HCT116 (cell line): Measurements from ENCODE around the gene EMP2. TPM values are rescaled to one million over a fixed set of nuclear protein-coding genes. Genes with fewer than 3 reads are reported as not detected.

Source experiments
- ATAC-seq: fragments of 200-7000 bp; cut with Tn5 transposase; 2 replicates; pipeline ENCODE4 v1.9.1; 2020; ENCODE audit warnings: mild to moderate bottlenecking, moderate library complexity
- BruUV-seq: library from RNA; stranded (reverse); fragments of 400-500 nt; replicated peaks from 2 replicates; lab custom pipeline; 2021; lab: Mats Ljungman, UMichigan
- CTCF ChIA-PET: fragments of 300-600 bp; sonication (Branson Sonifier 250); formaldehyde crosslinking; loops from one replicate; lab custom pipeline; 2021; ENCODE audit warnings: antibody characterized with exemption; lab: Charles Lee
- POLR2A ChIA-PET: fragments of 300-600, 350-600 bp; sonication (Branson Sonifier 250); formaldehyde crosslinking; loops from one replicate; lab custom pipeline; 2021; ENCODE audit warnings: antibody characterized with exemption; lab: Charles Lee
- RAD21 ChIA-PET, 2 experiments: fragments of 300-600 bp; sonication (Branson Sonifier 250); formaldehyde crosslinking; loops; one replicate each; lab custom pipeline; 2023; ENCODE audit warnings: low total read pairs in 2 of 2; ENCODE audit not compliant: uncharacterized antibody in 2 of 2, unreplicated experiment in 2 of 2, low non-redundant PET in 1 of 2; lab: Charles Lee
- DNase-seq: peaks from one replicate; pipeline ENCODE4 v3.0.0-alpha.2; 2010; ENCODE audit warnings: low read depth, low spot score
- H2AFZ ChIP-seq: fragments of 200-600 bp; shearing (Covaris generic), sonication (generic); 2 replicates; pipeline ENCODE4 v1.6.1; 2017; ENCODE audit warnings: low read depth, mixed run types, mixed read lengths, antibody characterized with exemption, low read length; ENCODE audit not compliant: poor library complexity, severe bottlenecking
- H3K27ac ChIP-seq: 2 replicates; pipeline ENCODE4 v1.5.1; 2012; ENCODE audit warnings: low read depth, low read length
- H3K27me3 ChIP-seq: fragments of 200-600 bp; sonication (generic); 2 replicates; pipeline ENCODE4 v1.6.1; 2016; ENCODE audit warnings: mixed run types, low read length, mixed read lengths; ENCODE audit not compliant: insufficient read depth
- H3K36me3 ChIP-seq, 2 experiments: fragments of 200-500 bp in 1 of 2; fragments of 200-600 bp in 1 of 2; sonication (Bioruptor generic) in 1 of 2; sonication (generic) in 1 of 2; 2 replicates each; pipeline versions ENCODE4 v1.5.1 to v1.6.1; 2014 to 2016; ENCODE audit warnings: low read length in 2 of 2, inconsistent platforms in 1 of 2, mixed read lengths in 1 of 2, mixed run types in 1 of 2; ENCODE audit not compliant: insufficient read depth in 2 of 2, control insufficient read depth in 1 of 2
- H3K4me1 ChIP-seq, 2 experiments: fragments of 200-600 bp in 1 of 2; sonication (generic) in 1 of 2; 2 replicates each; pipeline versions ENCODE4 v1.5.1 to v1.6.1; 2012 to 2017; ENCODE audit warnings: low read length in 2 of 2, inconsistent platforms in 1 of 2, mild to moderate bottlenecking in 1 of 2, mixed read lengths in 1 of 2, mixed run types in 1 of 2, moderate library complexity in 1 of 2; ENCODE audit not compliant: insufficient read depth in 2 of 2, control insufficient read depth in 1 of 2
- H3K4me2 ChIP-seq: fragments of 200-600 bp; sonication (generic); 2 replicates; pipeline ENCODE4 v1.6.1; 2017; ENCODE audit warnings: mixed run types, low read length, mixed read lengths
- H3K4me3 ChIP-seq, 2 experiments: fragments of 200-600 bp in 1 of 2; sonication (generic) in 1 of 2; replicated peaks in 1 of 2; 2 replicates each; pipeline ENCODE4 v1.5.1; 2011 to 2016; ENCODE audit warnings: low read length in 2 of 2, control low read depth in 1 of 2, low read depth in 1 of 2, mild to moderate bottlenecking in 1 of 2, mixed read lengths in 1 of 2, mixed run types in 1 of 2
- H3K79me2 ChIP-seq: fragments of 200-600 bp; sonication (generic); 2 replicates; pipeline ENCODE4 v1.6.1; 2017; ENCODE audit warnings: mild to moderate bottlenecking, mixed run types, low read length, moderate library complexity, mixed read lengths; ENCODE audit not compliant: insufficient read depth
- H3K9ac ChIP-seq: fragments of 200-600 bp; sonication (generic); 2 replicates; pipeline ENCODE4 v1.6.1; 2016; ENCODE audit warnings: low read length, mixed read lengths
- H3K9me2 ChIP-seq: fragments of 200-600 bp; sonication (generic), shearing (Covaris generic); 2 replicates; pipeline ENCODE4 v1.6.1; 2017; ENCODE audit warnings: mixed run types, mild to moderate bottlenecking, moderate library complexity; ENCODE audit not compliant: insufficient read depth
- H3K9me3 ChIP-seq, 2 experiments: fragments of 200-500 bp in 1 of 2; fragments of 200-600 bp in 1 of 2; sonication (Bioruptor generic) in 1 of 2; sonication (generic) in 1 of 2; 2 replicates each; pipeline ENCODE4 v1.6.1; 2014 to 2017; ENCODE audit warnings: low read length in 2 of 2, mixed read lengths in 2 of 2, inconsistent platforms in 1 of 2, low read depth in 1 of 2, mild to moderate bottlenecking in 1 of 2, mixed run types in 1 of 2, moderate library complexity in 1 of 2; ENCODE audit not compliant: control insufficient read depth in 1 of 2, insufficient read depth in 1 of 2
- H4K20me1 ChIP-seq: fragments of 200-600 bp; sonication (generic), shearing (Covaris generic); 2 replicates; pipeline ENCODE4 v1.6.1; 2017; ENCODE audit warnings: mixed run types, mild to moderate bottlenecking, moderate library complexity; ENCODE audit not compliant: insufficient read depth
- ATF3 ChIP-seq: IDR thresholded peaks from 2 replicates; pipeline ENCODE4 v1.6.1; 2012
- CEBPB ChIP-seq: IDR thresholded peaks from 2 replicates; pipeline ENCODE4 v1.6.1; 2012; ENCODE audit warnings: low read depth
- EGR1 ChIP-seq: IDR thresholded peaks from 2 replicates; pipeline ENCODE4 v1.6.1; 2012; ENCODE audit warnings: low read depth
- EZH2 ChIP-seq: fragments of 200-600 bp; sonication (generic); IDR thresholded peaks from 2 replicates; pipeline ENCODE4 v1.6.1; 2017; ENCODE audit warnings: antibody characterized with exemption, mixed run types
- EZH2phosphoT487 ChIP-seq: fragments of 200-600 bp; IDR thresholded peaks from 2 replicates; pipeline ENCODE4 v1.6.1; 2018; ENCODE audit warnings: antibody characterized with exemption, borderline replicate concordance
- JUND ChIP-seq: IDR thresholded peaks from 2 replicates; pipeline ENCODE4 v1.6.1; 2012
- POLR2A ChIP-seq: IDR thresholded peaks from 2 replicates; pipeline ENCODE4 v1.7.0; 2011; ENCODE audit warnings: borderline replicate concordance; ENCODE audit not compliant: insufficient read depth, insufficient read length; ENCODE audit errors: extremely low read depth
- SIN3A ChIP-seq: IDR thresholded peaks from 2 replicates; pipeline ENCODE4 v1.6.1; 2012; ENCODE audit warnings: low read depth
- SP1 ChIP-seq: IDR thresholded peaks from 2 replicates; pipeline ENCODE4 v1.6.1; 2012; ENCODE audit warnings: low read depth
- SRF ChIP-seq: IDR thresholded peaks from 2 replicates; pipeline ENCODE4 v1.6.1; 2012; ENCODE audit warnings: low read depth
- TCF7L2 ChIP-seq: IDR thresholded peaks from 2 replicates; pipeline ENCODE4 v1.7.0; 2011; ENCODE audit warnings: borderline replicate concordance, inconsistent platforms; ENCODE audit not compliant: insufficient read depth, insufficient read length; ENCODE audit errors: extremely low read depth
- ZFX ChIP-seq: fragments of 450-650 bp; IDR thresholded peaks from 2 replicates; pipeline ENCODE4 v1.6.1; 2017
- ZNF274 ChIP-seq: fragments of 200-500 bp; sonication (Bioruptor generic); IDR thresholded peaks from 2 replicates; pipeline ENCODE4 v1.6.1; 2014; ENCODE audit warnings: mild to moderate bottlenecking, low read depth, low read length, inconsistent platforms
- intact Hi-C: fragments of 100-400 bp; cut with micrococcal nuclease; formaldehyde crosslinking; loops from 2 replicates; pipeline ENCODE4 v1.10.0; 2022
- total RNA-seq: library from RNA; stranded (reverse); gene quantifications from one replicate; pipeline ENCODE4 v1.2.1, GENCODE V29; 2021; ENCODE audit not compliant: unreplicated experiment
- TF ChIP-seq, protein P1 (sequence below): IDR thresholded peaks from 2 replicates; pipeline ENCODE4 v1.6.1; 2012; ENCODE audit warnings: low read depth

EMP2 gene
- total RNA-seq, 1 experiment from 2014 or later: 32.6 TPM

- Histone ChIP-seq H3K4me3 (no peak overlapping the region), H3K4me1 (no peaks in the 10 kb centered on the region), H4K20me1 (no peaks in the 10 kb centered on the region), H3K36me3 (no peaks in the 10 kb centered on the region), H3K9me3 (no peaks in the 10 kb centered on the region), H3K9ac (no peak overlapping the region), H3K9me2 (no peaks in the 10 kb centered on the region)
- ChIA-PET CTCF (no interaction called here), RAD21 (no interaction called here), POLR2A (interaction anchor here (0.5 kb wide), 1 partner anchor 1421 kb away, joined by 5 read pairs; the partner anchor contains the start of gene HAPSTR1)
- intact Hi-C loops: no loop called here
- no peak for ATAC-seq
- TF ChIP-seq EZH2phosphoT487 (no peak), ZFX (no peak), ATF3 (no peak)
- TF ChIP-seq, protein P1, sequence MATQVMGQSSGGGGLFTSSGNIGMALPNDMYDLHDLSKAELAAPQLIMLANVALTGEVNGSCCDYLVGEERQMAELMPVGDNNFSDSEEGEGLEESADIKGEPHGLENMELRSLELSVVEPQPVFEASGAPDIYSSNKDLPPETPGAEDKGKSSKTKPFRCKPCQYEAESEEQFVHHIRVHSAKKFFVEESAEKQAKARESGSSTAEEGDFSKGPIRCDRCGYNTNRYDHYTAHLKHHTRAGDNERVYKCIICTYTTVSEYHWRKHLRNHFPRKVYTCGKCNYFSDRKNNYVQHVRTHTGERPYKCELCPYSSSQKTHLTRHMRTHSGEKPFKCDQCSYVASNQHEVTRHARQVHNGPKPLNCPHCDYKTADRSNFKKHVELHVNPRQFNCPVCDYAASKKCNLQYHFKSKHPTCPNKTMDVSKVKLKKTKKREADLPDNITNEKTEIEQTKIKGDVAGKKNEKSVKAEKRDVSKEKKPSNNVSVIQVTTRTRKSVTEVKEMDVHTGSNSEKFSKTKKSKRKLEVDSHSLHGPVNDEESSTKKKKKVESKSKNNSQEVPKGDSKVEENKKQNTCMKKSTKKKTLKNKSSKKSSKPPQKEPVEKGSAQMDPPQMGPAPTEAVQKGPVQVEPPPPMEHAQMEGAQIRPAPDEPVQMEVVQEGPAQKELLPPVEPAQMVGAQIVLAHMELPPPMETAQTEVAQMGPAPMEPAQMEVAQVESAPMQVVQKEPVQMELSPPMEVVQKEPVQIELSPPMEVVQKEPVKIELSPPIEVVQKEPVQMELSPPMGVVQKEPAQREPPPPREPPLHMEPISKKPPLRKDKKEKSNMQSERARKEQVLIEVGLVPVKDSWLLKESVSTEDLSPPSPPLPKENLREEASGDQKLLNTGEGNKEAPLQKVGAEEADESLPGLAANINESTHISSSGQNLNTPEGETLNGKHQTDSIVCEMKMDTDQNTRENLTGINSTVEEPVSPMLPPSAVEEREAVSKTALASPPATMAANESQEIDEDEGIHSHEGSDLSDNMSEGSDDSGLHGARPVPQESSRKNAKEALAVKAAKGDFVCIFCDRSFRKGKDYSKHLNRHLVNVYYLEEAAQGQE: no peak
- TF ChIP-seq, all 23 proteins: peak for 0
- no peak overlapping the region for H2AFZ ChIP-seq
- no peaks in the 10 kb centered on the region for H3K79me2 ChIP-seq
- no peak overlapping the region for H3K4me2 ChIP-seq
- no TSS peak for BruUV-seq
- no peak overlapping the region for H3K27ac ChIP-seq
- H3K27me3 ChIP-seq: no peaks in the 10 kb centered on the region
- DNase-seq: no peak
Observed at GRCh38 chr16:10511829-10512228, 68.6 kb downstream of the EMP2 start.

DNA sequence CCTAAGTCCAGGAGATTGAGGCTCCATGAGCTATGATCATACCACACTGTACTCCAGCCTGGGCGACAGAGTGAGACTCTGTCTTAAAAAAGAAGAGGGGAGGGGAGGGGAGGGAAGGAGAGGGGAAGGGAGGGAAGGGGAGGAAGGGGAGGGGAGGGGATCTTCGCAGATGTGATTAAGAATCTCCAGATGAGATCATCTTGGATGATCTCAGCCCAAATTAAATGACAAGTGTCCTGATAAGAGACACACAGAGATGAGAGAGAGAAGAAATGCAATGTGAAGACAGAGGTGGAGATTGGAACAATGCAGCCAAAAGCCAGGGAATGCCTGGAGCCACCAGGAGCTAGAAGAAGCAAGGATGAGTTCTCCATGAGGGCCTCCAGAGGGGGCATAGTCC is 70.1 kb downstream of the EMP2 start:
- no peaks in the 10 kb centered on the region for H3K4me1 ChIP-seq
- ChIA-PET CTCF (interaction anchor here (1.3 to 2.2 kb wide), 5 partner anchors 141 to 254 kb away, joined by 4 to 35 read pairs (median 10); no protein-coding TSS in a partner anchor), RAD21 (interaction anchor here in 1 of 2 experiments (1.4 kb wide), 1 partner anchor 195 kb away, joined by 9 read pairs; no protein-coding TSS in a partner anchor), POLR2A (no interaction called here)
- H3K4me3 ChIP-seq: no peak overlapping the region
- no peak overlapping the region for H3K4me2 ChIP-seq
- no peaks in the 10 kb centered on the region for H3K79me2 ChIP-seq
- H3K27ac ChIP-seq: no peak overlapping the region
- H3K27me3 ChIP-seq: no peaks in the 10 kb centered on the region
- H3K9me3 ChIP-seq: no peaks in the 10 kb centered on the region
- ATAC-seq (no peak), DNase-seq (no peak)
- intact Hi-C loops: no loop called here
- BruUV-seq: no TSS peak
- no peak overlapping the region for H2AFZ ChIP-seq
- no peaks in the 10 kb centered on the region for H4K20me1 ChIP-seq
- no peak overlapping the region for H3K9ac ChIP-seq
- H3K9me2 ChIP-seq: no peaks in the 10 kb centered on the region
- no peaks in the 10 kb centered on the region for H3K36me3 ChIP-seq
- TF ChIP-seq SIN3A: no peak
- TF ChIP-seq SP1: no peak
- TF ChIP-seq ZNF274: no peak
- TF ChIP-seq SRF: no peak
- no peak for TF ChIP-seq POLR2A
- TF ChIP-seq TCF7L2: no peak
- TF ChIP-seq JUND: no peak
- TF ChIP-seq ZFX: no peak
- TF ChIP-seq, protein P1: no peak
- no peak for TF ChIP-seq EGR1
- TF ChIP-seq CEBPB: no peak
- TF ChIP-seq EZH2: no peak
